GM19452 (cell line): Measurements from ENCODE around the gene OR3A1.
"Not testable (repeated sequence)": the region's sequence is repeated elsewhere in the genome, so short reads cannot be mapped to it uniquely, and the experiment has no call there.

Source experiments
- ATAC-seq: cut with Tn5 transposase; IDR thresholded peaks from one replicate; pipeline ENCODE4 v1.9.1; 2021; ENCODE audit not compliant: unreplicated experiment

Gene OR3A1, protein sequence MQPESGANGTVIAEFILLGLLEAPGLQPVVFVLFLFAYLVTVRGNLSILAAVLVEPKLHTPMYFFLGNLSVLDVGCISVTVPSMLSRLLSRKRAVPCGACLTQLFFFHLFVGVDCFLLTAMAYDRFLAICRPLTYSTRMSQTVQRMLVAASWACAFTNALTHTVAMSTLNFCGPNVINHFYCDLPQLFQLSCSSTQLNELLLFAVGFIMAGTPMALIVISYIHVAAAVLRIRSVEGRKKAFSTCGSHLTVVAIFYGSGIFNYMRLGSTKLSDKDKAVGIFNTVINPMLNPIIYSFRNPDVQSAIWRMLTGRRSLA

DNA sequence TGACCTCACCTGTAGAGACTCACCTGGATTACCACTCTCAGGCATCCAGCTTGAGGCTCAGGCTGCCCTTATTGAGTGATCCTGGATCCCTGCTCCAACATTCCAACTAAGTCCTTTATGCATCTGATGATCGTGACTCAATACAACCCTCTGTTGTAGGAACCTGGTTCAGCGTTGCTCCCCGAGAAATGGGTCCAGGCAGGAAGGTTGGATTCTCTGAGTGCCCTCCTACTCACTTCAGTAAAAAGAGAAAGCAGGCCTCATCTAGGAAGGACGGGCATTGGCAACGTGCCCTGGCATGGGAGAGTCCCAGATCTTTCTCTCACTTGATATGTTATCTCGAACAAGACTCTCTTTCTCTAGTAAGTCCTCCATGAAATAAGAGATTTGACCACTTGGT, at the start of gene OR3A1:
OR3A1 (minus strand) TSS at position 101 of the 400 bp plus-strand sequence. CDS start 5,778 bp downstream, outside the sequence.
- no peak for ATAC-seq

DNA sequence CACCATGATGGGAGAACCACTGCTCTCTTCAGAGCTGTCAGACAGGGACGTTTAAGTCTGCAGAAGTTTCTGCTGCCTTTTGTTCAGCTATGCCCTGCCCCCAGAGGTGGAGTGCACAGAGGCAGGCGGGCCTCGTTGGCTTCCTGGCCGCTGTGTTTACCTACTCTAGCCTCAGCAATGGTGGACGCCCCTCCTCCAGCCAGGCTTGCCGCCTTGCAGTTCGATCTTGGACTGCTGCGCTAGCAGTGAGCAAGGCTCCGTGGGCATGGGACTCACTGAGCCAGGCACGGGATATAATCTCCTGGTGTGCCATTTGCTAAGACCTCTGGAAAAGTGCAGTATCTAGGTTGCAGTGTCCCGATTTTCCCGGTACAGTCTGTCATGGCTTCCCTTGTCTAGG, 44.6 kb upstream of the OR3A1 start:
- ATAC-seq, result not testable (repeated sequence)

DNA sequence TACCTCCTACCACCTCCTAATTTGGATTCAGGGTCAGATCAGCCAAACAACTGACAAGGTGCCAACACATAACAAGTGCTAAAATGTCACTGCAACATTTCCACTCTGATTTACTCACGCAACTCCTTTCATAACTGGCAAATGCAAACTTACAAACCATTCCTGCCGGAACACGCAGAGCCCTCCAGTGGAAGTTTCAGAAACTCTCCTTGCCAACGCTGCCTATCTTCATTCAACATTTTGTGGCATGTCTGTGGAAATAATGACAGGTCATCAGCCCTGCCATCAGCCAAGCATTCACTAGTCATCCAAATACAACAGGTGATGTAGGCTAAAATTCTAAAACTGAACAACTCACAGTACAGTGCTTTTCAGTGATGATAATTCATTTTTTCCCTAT, 37.7 kb upstream of the OR3A1 start:
- ATAC-seq, result no peak

DNA sequence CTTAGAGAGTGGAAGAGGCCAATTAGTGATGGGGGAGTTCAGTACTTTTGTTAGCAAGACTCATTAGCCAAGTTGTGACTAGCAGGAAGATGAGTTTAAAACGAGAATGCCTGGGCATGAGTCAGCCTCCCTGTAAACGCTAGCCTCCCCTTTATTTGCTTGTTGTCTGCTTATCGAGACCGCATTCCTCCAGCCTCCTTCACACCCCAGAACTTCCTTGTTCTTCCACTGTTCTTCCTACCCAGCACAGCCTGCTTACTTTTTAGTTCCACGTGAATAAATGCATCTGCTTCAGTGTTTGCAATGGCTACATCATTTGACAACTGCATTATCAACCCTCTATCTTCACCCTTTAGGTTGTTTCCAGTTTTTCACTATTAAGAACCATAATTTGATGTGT, 20.2 kb upstream of the OR3A1 start:
- ATAC-seq, result no peak

DNA sequence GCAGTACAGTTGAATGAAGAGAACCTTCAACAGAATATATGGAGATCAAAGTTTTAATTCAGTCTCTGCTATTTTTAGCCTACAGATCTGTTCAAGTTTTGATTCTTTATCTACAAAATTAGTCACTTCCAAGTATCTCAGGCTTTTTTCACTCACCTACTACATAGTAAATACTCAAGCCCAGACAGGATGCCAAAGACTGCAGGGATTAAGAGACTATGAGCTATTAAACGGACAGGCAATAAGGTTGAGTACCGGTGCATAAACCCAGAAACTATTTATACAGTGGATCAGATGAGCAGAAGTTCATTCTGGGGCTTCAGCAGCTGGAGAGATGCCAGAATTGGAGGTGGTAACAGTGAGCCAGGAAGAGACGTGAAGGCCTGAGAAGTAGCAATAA, 18.7 kb upstream of the OR3A1 start:
- ATAC-seq, result no peak

DNA sequence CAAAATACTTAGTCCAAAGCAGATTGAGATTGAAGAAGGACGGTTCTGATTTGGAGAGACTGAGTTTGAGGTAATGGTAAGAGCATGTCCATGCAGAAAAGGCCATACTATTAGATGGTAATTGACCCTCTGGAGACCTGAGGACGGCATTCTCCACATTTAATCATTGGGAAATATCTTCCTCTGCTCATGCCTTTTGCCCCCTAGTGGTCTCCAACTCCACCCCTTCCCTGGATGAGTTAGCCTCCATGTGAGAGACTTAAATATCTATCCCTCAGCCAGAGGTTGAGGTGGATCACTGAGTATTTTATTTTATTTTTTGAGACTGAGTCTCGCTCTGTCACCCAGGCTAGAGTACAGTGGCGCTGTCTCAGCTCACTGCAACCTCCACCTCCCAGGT, 10.4 kb upstream of the OR3A1 start:
- ATAC-seq, result no peak

DNA sequence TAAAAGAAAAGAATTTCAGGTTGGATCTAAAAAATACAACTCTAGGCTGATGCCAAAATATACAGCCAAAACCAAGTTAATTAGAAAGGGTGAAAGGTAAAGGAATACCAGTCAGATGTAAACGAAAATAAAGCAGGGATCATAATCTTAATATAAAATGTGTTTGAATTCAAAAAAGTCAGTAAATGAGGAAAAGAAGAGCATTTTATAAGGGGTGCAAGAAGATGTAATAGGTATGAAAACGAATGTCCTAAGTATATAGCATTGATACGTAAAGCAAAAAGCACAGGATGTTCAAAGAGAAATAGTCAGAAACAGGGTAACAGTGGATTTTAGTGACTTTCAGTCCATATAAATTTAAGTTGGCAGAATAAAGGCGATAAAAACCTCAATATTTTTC, 2.5 kb downstream of the OR3A1 start:
- ATAC-seq, result no peak

DNA sequence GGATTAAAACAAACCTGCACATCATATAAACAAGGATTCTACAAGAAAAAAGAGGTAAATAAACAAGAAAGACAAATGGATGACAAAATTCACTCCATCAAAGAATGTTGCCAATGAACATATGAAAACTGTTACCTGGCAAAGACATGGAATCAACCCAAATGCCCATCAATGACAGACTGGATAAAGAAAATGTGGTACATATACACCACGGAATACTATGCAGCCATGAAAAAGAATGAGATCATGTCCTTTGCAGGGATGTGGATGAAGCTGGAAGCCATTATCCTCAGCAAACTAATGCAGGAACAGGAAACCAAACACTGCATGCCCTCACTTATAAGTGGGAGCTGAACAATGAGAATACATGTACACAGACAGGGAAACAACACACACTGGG, 4.6 kb downstream of the OR3A1 start:
- ATAC-seq, result not testable (repeated sequence)

DNA sequence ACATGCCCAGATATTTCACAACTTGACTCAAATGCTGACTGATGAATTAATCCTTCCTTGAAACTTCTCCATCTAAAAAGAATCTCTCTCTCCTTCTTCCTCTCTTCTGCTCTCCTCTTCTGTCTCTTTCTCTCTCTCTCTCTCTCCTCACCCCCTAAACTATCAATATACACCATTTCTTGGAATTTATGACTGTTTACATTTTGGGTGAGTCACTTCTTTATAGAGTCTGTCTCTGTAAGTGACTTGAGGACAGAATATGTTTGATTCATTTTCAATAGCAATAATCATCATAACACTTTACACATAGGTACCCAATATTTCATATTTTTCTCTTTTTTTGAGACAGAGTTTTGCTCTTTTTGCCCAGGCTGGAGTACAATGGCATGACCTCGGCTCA, 15.3 kb downstream of the OR3A1 start:
- no peak for ATAC-seq

DNA sequence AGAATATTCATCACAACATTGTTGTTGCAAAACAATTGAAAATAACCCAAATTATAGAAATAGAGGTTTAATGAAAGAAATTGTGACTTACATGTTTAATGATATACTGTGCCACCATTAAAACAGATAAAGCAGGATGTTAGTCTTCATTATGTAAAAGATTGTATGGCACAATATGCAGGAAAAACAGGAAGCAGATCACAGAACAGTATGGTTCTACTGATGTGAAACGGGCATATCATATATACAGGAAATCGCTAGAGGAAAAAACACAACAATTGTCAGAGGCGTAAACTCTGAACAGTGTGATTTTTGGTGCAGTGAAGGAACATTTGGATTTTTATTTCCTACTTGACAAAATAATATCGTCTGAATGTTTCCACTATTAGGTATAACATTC, 22.0 kb downstream of the OR3A1 start:
- no peak for ATAC-seq

DNA sequence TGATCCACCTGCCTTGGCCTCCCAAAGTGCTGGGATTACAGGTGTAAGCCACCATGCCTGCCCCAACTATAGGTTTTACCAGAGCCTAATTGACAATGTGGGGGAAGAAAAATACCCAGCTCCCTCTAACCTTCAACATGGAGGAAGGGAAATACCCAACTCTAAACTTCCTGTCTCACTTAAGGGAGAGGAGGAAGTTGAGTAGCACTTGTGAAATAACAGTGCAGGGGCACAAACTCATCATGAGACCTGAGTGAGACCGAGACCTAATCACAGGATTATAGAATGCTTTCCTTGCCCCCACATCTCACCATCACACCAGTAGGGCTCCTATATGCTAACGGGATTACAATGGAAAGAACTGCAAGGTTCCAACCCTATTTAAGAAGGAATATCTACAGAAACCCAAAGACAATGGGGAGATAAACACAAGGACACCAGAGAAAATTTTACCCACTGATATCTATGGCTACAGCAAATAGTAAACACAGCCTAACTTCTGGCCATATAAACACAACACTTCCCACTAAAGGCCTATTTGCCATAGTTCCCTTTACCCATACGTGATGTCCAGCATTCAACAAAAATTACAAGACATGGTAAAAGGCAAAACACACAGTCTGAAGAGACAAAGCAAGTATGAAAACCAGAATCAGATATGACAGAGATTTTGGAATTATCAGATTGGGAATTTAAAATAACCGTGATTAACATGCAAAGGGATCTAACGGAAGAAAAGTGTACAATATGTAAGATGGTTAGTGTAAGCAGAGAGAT, 26.9 kb downstream of the OR3A1 start:
- no peak for ATAC-seq

DNA sequence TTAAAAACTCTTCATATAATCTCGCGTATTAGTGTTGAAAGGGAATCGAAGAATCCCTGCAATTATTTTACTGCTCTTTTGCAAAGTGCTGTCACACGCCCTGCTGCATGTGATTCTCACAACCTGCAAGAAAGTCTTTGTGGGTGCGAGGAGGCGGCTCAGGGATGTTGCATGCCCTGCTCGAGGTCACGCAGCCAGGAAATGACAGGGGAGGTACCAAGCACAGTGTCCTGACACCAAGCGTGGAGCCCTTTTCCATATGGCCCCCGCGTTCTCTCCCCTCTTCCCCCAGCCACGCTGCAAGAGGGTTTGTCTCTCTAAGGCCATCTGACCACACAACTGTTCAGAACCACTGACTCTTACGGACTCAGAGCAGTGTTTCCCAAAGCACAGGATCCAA, 37.6 kb downstream of the OR3A1 start:
- ATAC-seq, result no peak

DNA sequence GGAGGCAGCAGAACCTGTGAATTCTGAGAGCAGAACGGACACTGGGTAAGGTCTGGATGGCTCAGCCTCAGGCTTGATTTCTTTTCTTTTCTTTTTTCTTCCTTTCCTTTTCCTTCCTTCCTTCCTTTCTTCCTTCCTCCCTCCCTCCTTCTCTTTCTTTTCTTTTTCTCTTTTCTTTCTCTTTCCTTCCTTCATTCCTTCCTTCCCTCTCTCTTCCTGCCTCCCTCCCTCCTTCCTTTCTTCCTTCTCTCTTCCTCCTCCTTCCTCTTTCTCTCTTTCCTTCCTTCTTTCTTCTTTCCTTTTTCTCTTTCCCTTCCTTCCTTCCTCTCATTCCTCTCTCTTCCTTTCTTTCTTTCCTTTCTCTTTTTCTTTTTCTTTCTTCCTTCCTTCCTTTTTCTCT, 38.0 kb downstream of the OR3A1 start:
- ATAC-seq, result no peak

DNA sequence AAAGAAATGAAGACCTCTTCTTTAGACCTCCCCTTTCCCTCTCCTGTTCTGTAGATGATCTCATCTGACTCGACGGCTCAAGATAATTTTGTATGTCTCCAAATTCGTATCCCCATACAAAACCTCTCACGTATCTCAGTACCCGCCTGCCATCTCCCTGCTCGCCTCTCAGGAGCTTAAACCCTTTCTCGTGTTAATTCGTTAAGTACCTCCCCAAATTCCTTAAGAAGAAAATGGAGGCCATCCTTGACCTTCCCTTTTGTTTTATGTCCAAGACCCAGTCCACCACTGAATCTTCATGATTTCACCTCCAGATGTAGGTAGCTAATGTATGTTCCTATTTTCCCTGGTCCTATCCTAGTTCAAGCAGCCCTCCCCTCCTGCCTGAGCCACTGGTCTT, 41.6 kb downstream of the OR3A1 start:
- ATAC-seq, result no peak

DNA sequence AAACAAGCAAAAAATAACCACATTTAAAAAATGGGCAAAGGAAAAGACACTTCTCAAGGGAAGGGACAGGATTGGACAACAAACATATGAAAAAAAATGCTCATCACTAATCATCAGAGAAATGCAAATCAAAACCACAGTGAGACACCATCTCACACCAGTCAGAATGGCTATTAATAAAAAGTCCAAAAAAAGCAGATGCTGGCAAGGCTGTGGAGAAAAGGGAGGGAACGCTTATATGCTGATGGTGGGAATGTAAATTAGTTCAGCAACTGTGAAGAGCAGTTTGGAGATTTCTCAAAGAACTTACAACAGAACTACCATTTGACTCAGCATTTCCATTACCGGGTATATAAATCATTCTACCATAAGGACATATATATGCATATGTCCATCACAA, 49.1 kb downstream of the OR3A1 start:
- not testable (repeated sequence) for ATAC-seq

DNA sequence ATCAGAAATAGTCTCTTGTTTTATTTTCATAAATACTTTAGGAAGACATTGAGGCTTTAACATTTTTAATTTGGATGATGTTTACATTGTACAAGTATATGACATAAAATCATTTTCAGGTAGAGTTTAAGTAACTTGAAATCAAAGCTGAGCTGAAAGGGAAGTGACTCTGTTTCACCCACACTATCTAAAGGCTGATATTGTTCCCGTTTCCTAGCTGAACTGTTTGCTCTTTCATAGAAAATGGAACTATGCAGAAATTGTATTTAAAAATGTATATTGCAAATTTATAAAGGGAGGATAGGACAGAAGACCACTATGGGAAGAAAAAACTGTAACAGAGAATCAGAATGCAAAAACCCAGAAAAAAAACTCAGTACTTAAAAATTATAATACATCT, 53.3 kb downstream of the OR3A1 start:
- ATAC-seq, result not testable (repeated sequence)

DNA sequence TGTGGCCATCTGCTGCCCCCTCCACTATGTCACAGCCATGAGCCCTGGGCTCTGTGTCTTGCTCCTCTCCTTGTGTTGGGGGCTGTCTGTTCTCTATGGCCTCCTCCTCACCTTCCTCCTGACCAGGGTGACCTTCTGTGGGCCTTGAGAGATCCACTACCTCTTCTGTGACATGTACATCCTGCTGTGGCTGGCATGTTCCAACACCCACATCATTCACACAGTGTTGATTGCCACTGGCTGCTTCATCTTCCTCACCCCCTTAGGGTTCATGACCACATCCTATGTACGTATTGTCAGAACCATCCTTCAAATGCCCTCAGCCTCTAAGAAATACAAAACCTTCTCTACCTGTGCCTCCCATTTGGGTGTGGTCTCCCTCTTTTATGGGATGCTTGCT, 57.1 kb downstream of the OR3A1 start:
- not testable (repeated sequence) for ATAC-seq
